ENCODE results near the gene VEGFB.

VEGFB gene

DNA sequence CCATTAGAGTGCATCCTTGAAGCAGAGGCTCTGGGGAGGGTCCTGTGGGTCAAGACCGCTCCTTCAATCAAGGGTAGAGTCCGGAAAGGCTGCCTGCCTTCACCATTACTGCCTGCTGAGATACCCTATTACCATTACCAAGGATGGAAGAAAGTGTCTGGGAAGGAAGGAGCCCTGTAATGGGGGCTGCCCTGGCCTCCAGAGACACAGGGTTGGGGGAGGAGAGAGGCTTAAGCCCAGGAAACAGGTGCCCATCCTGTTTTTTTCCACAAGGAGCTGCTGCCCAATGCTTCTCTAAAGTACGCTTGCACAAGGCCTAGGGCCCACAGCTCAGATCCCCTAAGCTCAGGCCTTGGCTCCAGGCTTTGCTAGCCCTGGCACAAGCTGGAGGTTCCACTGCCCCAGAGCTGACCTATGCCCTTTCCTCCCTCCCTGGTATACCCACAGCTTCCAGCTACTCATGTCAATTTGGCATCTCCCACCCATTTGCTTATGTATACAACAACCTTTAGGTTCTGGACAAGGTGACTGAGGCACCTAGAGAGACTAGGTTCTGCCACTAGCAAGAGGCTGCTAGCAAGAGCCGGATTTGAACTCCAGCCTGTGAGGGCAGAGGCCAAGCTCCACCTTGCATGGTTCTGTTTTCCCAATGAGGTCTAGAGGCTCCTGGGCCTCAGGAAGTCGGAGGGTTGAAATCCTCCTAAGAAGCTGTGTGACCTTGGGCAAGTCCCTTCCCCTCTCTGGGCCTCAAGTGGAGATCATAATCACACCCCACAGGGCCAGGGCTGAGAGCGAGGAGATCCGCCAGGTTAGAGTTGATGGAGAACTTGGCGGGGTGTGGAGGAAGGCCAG, 15.4 kb downstream of the VEGFB start:
- no peak overlapping the region for H3K9ac ChIP-seq (ENCODE audit: low read depth, low read length)
- H3K4me3 ChIP-seq (ENCODE audit: low read depth in 1 of 2, low read length in 2 of 2): no peak overlapping the region
- no peak overlapping the region for H3K4me2 ChIP-seq (ENCODE audit: insufficient read depth, low read length)
- H3K36me3 ChIP-seq (ENCODE audit: insufficient read depth, low read length): peaks cover 10% of the 10 kb centered on the region
- no peak overlapping the region for H3K27ac ChIP-seq (ENCODE audit: low read length)
- peaks cover 44% of the 10 kb centered on the region for H3K4me1 ChIP-seq (ENCODE audit: insufficient read depth, low read length)
- H2AFZ ChIP-seq (ENCODE audit: low read depth, low read length): no peak overlapping the region
- H3K79me2 ChIP-seq (ENCODE audit: insufficient read depth, low read length): peaks cover 22% of the 10 kb centered on the region
- ATAC-seq (ENCODE audit: insufficient read depth, low read depth) (no peak), DNase-seq (no peak)
- peaks cover 17% of the 10 kb centered on the region for H4K20me1 ChIP-seq (ENCODE audit: insufficient read depth, low read length)
- H3K9me3 ChIP-seq (ENCODE audit: insufficient read depth, low read length, severe bottlenecking): no peaks in the 10 kb centered on the region
- TF ChIP-seq, protein P1, sequence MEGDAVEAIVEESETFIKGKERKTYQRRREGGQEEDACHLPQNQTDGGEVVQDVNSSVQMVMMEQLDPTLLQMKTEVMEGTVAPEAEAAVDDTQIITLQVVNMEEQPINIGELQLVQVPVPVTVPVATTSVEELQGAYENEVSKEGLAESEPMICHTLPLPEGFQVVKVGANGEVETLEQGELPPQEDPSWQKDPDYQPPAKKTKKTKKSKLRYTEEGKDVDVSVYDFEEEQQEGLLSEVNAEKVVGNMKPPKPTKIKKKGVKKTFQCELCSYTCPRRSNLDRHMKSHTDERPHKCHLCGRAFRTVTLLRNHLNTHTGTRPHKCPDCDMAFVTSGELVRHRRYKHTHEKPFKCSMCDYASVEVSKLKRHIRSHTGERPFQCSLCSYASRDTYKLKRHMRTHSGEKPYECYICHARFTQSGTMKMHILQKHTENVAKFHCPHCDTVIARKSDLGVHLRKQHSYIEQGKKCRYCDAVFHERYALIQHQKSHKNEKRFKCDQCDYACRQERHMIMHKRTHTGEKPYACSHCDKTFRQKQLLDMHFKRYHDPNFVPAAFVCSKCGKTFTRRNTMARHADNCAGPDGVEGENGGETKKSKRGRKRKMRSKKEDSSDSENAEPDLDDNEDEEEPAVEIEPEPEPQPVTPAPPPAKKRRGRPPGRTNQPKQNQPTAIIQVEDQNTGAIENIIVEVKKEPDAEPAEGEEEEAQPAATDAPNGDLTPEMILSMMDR (IDR thresholded peaks at IDR 0.05; ENCODE audit: borderline replicate concordance, extremely low read depth, low read length, poor library complexity, severe bottlenecking): no peak
- TF ChIP-seq EZH2 (IDR thresholded peaks at IDR 0.05; ENCODE audit: borderline replicate concordance, low read depth, low read length, severe bottlenecking): no peak
- H3K27me3 ChIP-seq (ENCODE audit: insufficient read depth, low read length, poor library complexity): no peaks in the 10 kb centered on the region

DNA sequence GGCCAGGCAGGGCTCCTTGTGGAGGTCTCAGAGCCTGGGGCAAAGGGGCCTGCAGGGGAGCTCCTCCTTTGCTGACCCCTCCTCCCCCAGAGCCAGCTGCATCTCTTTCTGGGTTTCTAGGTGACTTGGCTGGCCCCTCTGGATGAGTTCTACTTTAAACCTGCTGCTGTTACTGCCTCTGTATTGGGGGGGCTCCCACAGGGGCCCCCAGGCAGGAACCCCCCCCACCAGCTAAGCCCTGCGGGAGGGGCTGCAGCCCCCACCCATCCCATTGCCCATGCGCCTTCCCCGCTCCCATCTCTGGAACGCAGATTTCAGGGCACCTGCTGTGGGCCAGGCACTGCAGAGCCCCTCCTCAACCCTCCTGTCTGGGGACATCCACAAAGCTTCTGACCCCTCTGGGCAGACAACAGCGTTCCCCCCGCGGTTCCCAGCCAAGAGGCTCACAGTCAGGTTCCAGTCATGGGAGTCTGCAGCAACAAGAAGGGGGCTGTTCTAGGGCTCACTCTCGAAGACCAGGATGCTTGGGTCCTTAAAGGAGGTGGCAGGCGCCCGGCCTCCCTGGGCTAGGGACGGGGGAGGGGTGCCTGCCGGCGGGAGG, 16.1 kb downstream of the VEGFB start:
- peaks cover 14% of the 10 kb centered on the region for H3K79me2 ChIP-seq (ENCODE audit: insufficient read depth, low read length)
- no peak for ATAC-seq (ENCODE audit: insufficient read depth, low read depth)
- peak overlapping the region; percentile 14 to 77; a peak in 3 of 4 replicates for H3K4me3 ChIP-seq (ENCODE audit: low read depth in 1 of 2, low read length in 2 of 2)
- TF ChIP-seq EZH2 (IDR thresholded peaks at IDR 0.05; ENCODE audit: borderline replicate concordance, low read depth, low read length, severe bottlenecking): no peak
- TF ChIP-seq, protein P1 (IDR thresholded peaks at IDR 0.05; ENCODE audit: borderline replicate concordance, extremely low read depth, low read length, poor library complexity, severe bottlenecking): no peak
- DNase-seq: no peak
- peaks cover 37% of the 10 kb centered on the region for H3K4me1 ChIP-seq (ENCODE audit: insufficient read depth, low read length)
- peaks cover 11% of the 10 kb centered on the region for H3K36me3 ChIP-seq (ENCODE audit: insufficient read depth, low read length)
- no peaks in the 10 kb centered on the region for H3K9me3 ChIP-seq (ENCODE audit: insufficient read depth, low read length, severe bottlenecking)
- peak overlapping the region; percentile 69 for H3K9ac ChIP-seq (ENCODE audit: low read depth, low read length)
- peak overlapping the region; percentile 63; the same call in 1 of the 2 replicates for H3K27ac ChIP-seq (ENCODE audit: low read length)
- peak overlapping the region; percentile 97 for H2AFZ ChIP-seq (ENCODE audit: low read depth, low read length)
- H3K27me3 ChIP-seq (ENCODE audit: insufficient read depth, low read length, poor library complexity): no peaks in the 10 kb centered on the region
- peaks cover 10% of the 10 kb centered on the region; the same call in 1 of the 2 replicates for H4K20me1 ChIP-seq (ENCODE audit: insufficient read depth, low read length)
- peak overlapping the region; percentile 99 for H3K4me2 ChIP-seq (ENCODE audit: insufficient read depth, low read length)

DNA sequence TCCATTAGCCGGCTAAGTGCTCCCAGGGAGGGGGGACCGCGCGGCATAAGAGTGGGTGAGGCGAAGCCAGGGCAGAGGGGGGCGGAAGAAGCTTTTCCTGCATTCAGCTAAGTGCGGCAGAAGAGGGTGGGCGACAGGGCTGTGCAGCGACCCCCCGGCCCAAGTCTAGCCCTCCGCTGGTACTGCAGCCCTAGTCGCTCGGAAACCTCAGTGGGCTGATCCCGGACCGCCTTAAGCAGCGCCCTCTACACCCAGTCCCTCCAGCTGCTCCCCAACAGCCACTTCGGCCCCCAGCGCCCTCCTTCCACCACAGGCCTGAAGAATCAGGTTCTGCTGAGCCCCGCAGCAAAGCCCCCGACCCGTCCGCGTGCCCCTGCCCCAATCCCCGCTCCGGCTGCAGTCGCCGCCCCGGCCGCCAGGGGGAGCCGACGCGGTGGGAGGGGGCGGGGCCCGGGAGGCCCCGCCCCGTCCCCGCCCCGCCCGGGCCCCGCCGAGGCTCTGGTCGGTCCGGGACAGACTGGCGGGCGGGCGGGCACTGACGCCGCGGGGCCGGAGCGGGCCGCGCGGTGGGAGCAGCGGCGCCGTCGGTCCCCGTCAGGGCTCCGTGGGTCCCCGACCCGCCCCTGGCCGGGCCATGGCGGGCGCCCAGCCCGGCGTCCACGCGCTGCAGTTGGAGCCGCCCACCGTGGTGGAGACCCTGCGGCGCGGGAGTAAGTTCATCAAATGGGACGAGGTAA, 16.8 kb downstream of the VEGFB start, which contains the start of gene PLCB3:
PLCB3 (plus strand) TSS at position 515 of the 737 bp plus-strand sequence; CDS start at position 635, 120 bp downstream.
- peaks cover 32% of the 10 kb centered on the region for H3K4me1 ChIP-seq (ENCODE audit: insufficient read depth, low read length)
- peaks cover 17% of the 10 kb centered on the region for H3K36me3 ChIP-seq (ENCODE audit: insufficient read depth, low read length)
- ATAC-seq (ENCODE audit: insufficient read depth, low read depth): peak; percentile 56

More for the DNA sequence above, 16.8 kb downstream of the VEGFB start, which contains the start of gene PLCB3:
- peak; percentile 68 for DNase-seq
- Histone ChIP-seq H3K79me2 (ENCODE audit: insufficient read depth, low read length) (peaks cover 8% of the 10 kb centered on the region), H3K9ac (ENCODE audit: low read depth, low read length) (peak within 1 kb of the TSS; percentile 69), H3K4me3 (ENCODE audit: low read depth in 1 of 2, low read length in 2 of 2) (peak within 1 kb of the TSS; percentile 64 to 77; a peak in 3 of 4 replicates), H2AFZ (ENCODE audit: low read depth, low read length) (peak within 1 kb of the TSS; percentile 97), H4K20me1 (ENCODE audit: insufficient read depth, low read length) (peaks cover 7% of the 10 kb centered on the region; the same call in 1 of the 2 replicates), H3K27me3 (ENCODE audit: insufficient read depth, low read length, poor library complexity) (no peaks in the 10 kb centered on the region), H3K4me2 (ENCODE audit: insufficient read depth, low read length) (peak within 1 kb of the TSS; percentile 99), H3K27ac (ENCODE audit: low read length) (peak within 1 kb of the TSS; percentile 65), H3K9me3 (ENCODE audit: insufficient read depth, low read length, severe bottlenecking) (no peaks in the 10 kb centered on the region)
- no peak for TF ChIP-seq EZH2 (IDR thresholded peaks at IDR 0.05; ENCODE audit: borderline replicate concordance, low read depth, low read length, severe bottlenecking)
- TF ChIP-seq, protein P1 (IDR thresholded peaks at IDR 0.05; ENCODE audit: borderline replicate concordance, extremely low read depth, low read length, poor library complexity, severe bottlenecking): peak; percentile 76

All from DND-41 (cell line).